Measurements from ENCODE around the gene SUSD5.

The SUSD5 gene

DNA sequence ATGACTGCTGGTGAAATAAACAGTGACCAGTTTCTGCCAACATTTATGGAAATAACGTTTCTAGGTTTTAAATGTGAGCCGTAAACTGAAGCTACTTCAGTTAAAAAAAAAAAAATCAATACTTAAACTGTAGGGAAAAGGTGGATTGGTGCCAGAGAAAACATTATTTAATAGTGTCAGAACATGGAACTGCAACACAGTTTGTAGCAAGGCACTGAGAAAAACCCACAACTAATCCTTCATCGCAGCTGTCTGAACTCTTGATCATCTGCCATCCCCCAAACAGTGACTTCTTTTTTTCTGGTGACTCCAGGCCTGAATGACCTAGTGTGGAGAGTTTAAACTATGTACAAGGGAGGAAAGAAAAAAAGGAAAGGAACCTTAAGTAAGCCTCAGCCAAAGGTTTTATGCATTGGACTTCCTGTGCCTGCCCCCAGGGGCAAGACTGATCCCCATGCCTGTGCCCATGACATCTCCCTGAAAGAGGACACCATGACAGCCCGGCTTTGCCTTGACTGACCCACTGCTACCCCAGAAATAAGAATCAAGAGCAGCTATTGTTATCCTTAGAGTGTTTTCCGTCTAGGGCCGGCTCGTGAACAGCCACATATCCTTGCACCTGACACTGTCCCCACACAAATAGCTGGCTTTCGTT is 71.7 kb downstream of the SUSD5 start:
- TF ChIP-seq ZNF362 (tag by site-specific recombination; IDR thresholded peaks at IDR 0.05), result no peak
- peak; percentile 38; the same call in 1 of the 2 replicates for TF ChIP-seq ZNF600 (tag by site-specific recombination; IDR thresholded peaks at IDR 0.05)
- peak; percentile 58 for TF ChIP-seq ZNF843 (tag by site-specific recombination; IDR thresholded peaks at IDR 0.05)
- peak; percentile 84 for TF ChIP-seq FEZF1 (tag by site-specific recombination; IDR thresholded peaks at IDR 0.05)
- TF ChIP-seq ZNF10 (tag by site-specific recombination; IDR thresholded peaks at IDR 0.05), result 0 out of 2 replicates have a peak, but pooled peaks have one; percentile 20
- TF ChIP-seq, protein P1, sequence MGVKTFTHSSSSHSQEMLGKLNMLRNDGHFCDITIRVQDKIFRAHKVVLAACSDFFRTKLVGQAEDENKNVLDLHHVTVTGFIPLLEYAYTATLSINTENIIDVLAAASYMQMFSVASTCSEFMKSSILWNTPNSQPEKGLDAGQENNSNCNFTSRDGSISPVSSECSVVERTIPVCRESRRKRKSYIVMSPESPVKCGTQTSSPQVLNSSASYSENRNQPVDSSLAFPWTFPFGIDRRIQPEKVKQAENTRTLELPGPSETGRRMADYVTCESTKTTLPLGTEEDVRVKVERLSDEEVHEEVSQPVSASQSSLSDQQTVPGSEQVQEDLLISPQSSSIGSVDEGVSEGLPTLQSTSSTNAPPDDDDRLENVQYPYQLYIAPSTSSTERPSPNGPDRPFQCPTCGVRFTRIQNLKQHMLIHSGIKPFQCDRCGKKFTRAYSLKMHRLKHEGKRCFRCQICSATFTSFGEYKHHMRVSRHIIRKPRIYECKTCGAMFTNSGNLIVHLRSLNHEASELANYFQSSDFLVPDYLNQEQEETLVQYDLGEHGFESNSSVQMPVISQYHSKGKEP (tag by site-specific recombination; IDR thresholded peaks at IDR 0.05), result peak; percentile 70; the same call in 1 of the 2 replicates
- peak; percentile 90 for TF ChIP-seq PRDM6 (tag by site-specific recombination; IDR thresholded peaks at IDR 0.05)
- peak; percentile 18; the same call in 1 of the 2 replicates for TF ChIP-seq BCL6B (tag by site-specific recombination; IDR thresholded peaks at IDR 0.05)
- TF ChIP-seq ZNF140 (tag by site-specific recombination; IDR thresholded peaks at IDR 0.05), result no peak
- peak; percentile 24; the same call in 1 of the 2 replicates for TF ChIP-seq OSR2 (tag by site-specific recombination; IDR thresholded peaks at IDR 0.05)
- ChIA-PET CTCF (interaction anchor here (0.6 to 1.2 kb wide), 5 partner anchors 9 to 639 kb away, joined by 3 to 4 read pairs (median 3); no protein-coding TSS in a partner anchor), POLR2A (interaction anchor here (1.2 kb wide), 1 partner anchor 15 kb away, joined by 3 read pairs; no protein-coding TSS in a partner anchor)
- 0 out of 2 replicates have a peak, but pooled peaks cover 4% of the 10 kb centered on the region for H3K4me1 ChIP-seq (ENCODE audit: control insufficient read depth, insufficient read depth, low read length)
- H3K36me3 ChIP-seq (ENCODE audit: control insufficient read depth in 2 of 2, insufficient read depth in 1 of 2, low read length in 2 of 2), result peaks cover 4 to 14% of the 10 kb centered on the region in 2 experiments; a peak in 2 of 3 replicates
- no peaks in the 10 kb centered on the region for H3K9me3 ChIP-seq (ENCODE audit: control insufficient read depth, insufficient read depth, low read depth, low read length)
- no peak overlapping the region for H3K27ac ChIP-seq (ENCODE audit: extremely low read depth, low read depth, low read length)
- H3K4me3 ChIP-seq (ENCODE audit: low read depth, low read length), result no peak overlapping the region

DNA sequence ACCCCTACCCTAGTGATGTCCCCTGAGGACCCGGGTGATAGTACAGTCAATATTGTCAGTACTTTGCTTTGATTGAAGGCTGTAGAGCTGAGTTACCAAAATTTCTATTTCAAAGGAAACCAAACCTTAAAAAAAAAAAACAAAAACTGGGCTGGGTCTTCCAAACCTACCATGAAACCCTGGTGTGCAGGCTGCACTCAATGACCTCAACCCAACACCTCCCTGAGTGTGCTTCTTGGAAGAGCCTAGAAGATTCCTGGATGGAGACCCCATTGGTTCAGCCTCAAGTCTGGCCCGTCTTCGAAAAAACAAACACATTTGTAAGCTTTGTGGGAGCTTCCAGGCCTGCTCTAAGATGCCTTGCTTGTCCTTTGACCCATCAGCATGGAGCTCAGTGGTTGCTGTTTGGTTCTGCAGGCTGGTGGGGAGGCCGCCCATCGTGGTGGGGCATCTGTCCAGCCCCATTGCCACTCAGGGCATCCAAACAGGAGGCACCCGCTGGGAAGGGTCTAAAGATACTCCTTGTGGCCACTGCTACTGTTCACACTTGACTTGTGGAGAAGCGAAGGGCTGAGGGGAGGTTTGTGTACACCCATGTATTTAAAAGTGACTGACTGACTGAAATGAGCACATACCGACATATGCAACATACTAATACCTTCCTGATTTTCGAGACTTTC is 72.6 kb downstream of the SUSD5 start:
- ChIA-PET POLR2A (interaction anchor here (1.2 kb wide), 1 partner anchor 15 kb away, joined by 3 read pairs; no protein-coding TSS in a partner anchor), CTCF (interaction anchor here (0.6 to 0.9 kb wide), 4 partner anchors 8 to 640 kb away, joined by 3 to 4 read pairs (median 3); no protein-coding TSS in a partner anchor)
- no peak overlapping the region for H3K27ac ChIP-seq (ENCODE audit: extremely low read depth, low read depth, low read length)
- H3K4me3 ChIP-seq (ENCODE audit: low read depth, low read length), result no peak overlapping the region
- H3K36me3 ChIP-seq (ENCODE audit: control insufficient read depth in 2 of 2, insufficient read depth in 1 of 2, low read length in 2 of 2), result peaks cover 4 to 21% of the 10 kb centered on the region in 2 experiments; a peak in 2 of 3 replicates
- H3K9me3 ChIP-seq (ENCODE audit: control insufficient read depth, insufficient read depth, low read depth, low read length), result no peaks in the 10 kb centered on the region
- 0 out of 2 replicates have a peak, but pooled peaks cover 4% of the 10 kb centered on the region for H3K4me1 ChIP-seq (ENCODE audit: control insufficient read depth, insufficient read depth, low read length)
- no peak for TF ChIP-seq ZNF677 (tag by site-specific recombination; IDR thresholded peaks at IDR 0.05)
- TF ChIP-seq, protein P1 (tag by site-specific recombination; IDR thresholded peaks at IDR 0.05), result no peak
- no peak for TF ChIP-seq ZNF670 (tag by site-specific recombination; IDR thresholded peaks at IDR 0.05; ENCODE audit: low read depth)
- TF ChIP-seq ZNF23 (tag by site-specific recombination; IDR thresholded peaks at IDR 0.05; ENCODE audit: borderline replicate concordance), result no peak
- TF ChIP-seq MZF1 (tag by site-specific recombination; IDR thresholded peaks at IDR 0.05; ENCODE audit: borderline replicate concordance), result no peak
- no peak for TF ChIP-seq ZSCAN18 (tag by site-specific recombination; IDR thresholded peaks at IDR 0.05)
- no peak for TF ChIP-seq ZNF366 (tag by site-specific recombination; conservative IDR thresholded peaks at IDR 0.05)
- TF ChIP-seq ZNF175 (tag by site-specific recombination; IDR thresholded peaks at IDR 0.05), result no peak
- TF ChIP-seq ZBTB6 (tag by site-specific recombination; IDR thresholded peaks at IDR 0.05), result no peak
- TF ChIP-seq ZNF214 (tag by site-specific recombination; IDR thresholded peaks at IDR 0.05; ENCODE audit: borderline replicate concordance), result no peak
- TF ChIP-seq SP7 (tag by site-specific recombination; IDR thresholded peaks at IDR 0.05), result no peak

All from HEK293 (cell line).